ENCODE data around the gene KCNMA1. TPM values are rescaled to one million over a fixed set of nuclear protein-coding genes. Genes with fewer than 3 reads are reported as not detected.
"Not testable (repeated sequence)": the region's sequence is repeated elsewhere in the genome, so short reads cannot be mapped to it uniquely, and the experiment has no call there.

Gene KCNMA1
- total and polyA plus RNA-seq, 10 of the 15 experiments (the other 5 are each of a cell fraction or from before 2014, with no cell fraction given), result 8.5 to 77.0 (median 21.3) TPM

GRCh38 chr10:77341055-77341454 is 296.6 kb downstream of the KCNMA1 start:
- WGBS (ENCODE audit: insufficient coverage, insufficient replicate concordance, low lambda C conversion rate, missing lambda C conversion rate), result 0% methylated on average over 3 of the region's 3 CpGs
- H3K9ac ChIP-seq (ENCODE audit: control insufficient read depth, insufficient read depth, low read length), result no peak overlapping the region
- intact Hi-C loops (cut with micrococcal nuclease; ENCODE audit: unreplicated experiment) (no loop called here), in situ Hi-C loops (cut with MboI) (no loop called here)
- SMC1A ChIA-PET (ENCODE audit: uncharacterized antibody, unreplicated experiment), result interaction anchor here (1.5 kb wide), 1 partner anchor 16 kb away, joined by 3 read pairs; no protein-coding TSS in a partner anchor
- ATAC-seq (no peak), DNase-seq (ENCODE audit: low read depth, low spot score) (no peak), FAIRE-seq (no peak)
- no peaks in the 10 kb centered on the region for H3K27me3 ChIP-seq (replicated peaks in 1 of 2; ENCODE audit: control insufficient read depth in 2 of 2, insufficient read depth in 2 of 2, low read length in 1 of 2)
- H3K4me1 ChIP-seq (ENCODE audit: control insufficient read depth, insufficient read depth, low read length), result no peaks in the 10 kb centered on the region
- H2AFZ ChIP-seq (ENCODE audit: control insufficient read depth, low read depth, low read length), result no peak overlapping the region
- H4K20me1 ChIP-seq (ENCODE audit: control insufficient read depth, insufficient read depth), result no peaks in the 10 kb centered on the region
- H3K27ac ChIP-seq (ENCODE audit: control insufficient read depth, insufficient read depth), result no peak overlapping the region
- H3K36me3 ChIP-seq (ENCODE audit: control insufficient read depth in 2 of 2, insufficient read depth in 2 of 2, low read length in 1 of 2), result no peaks in the 10 kb centered on the region
- TF ChIP-seq ASH2L (IDR thresholded peaks at IDR 0.05; ENCODE audit: borderline replicate concordance, low read depth) (no peak), RB1 (IDR thresholded peaks at IDR 0.05; ENCODE audit: borderline replicate concordance) (no peak)
- CTCF ChIA-PET, result no interaction called here
- H3K79me2 ChIP-seq (ENCODE audit: control insufficient read depth, insufficient read depth, low read length), result no peaks in the 10 kb centered on the region
- H3K9me3 ChIP-seq (replicated peaks; ENCODE audit: control insufficient read depth, insufficient read depth, low read length), result no peaks in the 10 kb centered on the region; the same call in 2 of the 3 replicates
- POLR2A ChIA-PET, result no interaction called here
- no peak overlapping the region for H3K4me2 ChIP-seq (ENCODE audit: control insufficient read depth, insufficient read depth)
- H3K4me3 ChIP-seq, result no peak overlapping the region
- RAD21 ChIA-PET (ENCODE audit: unreplicated experiment), result no interaction called here
- no TSS peak for BruUV-seq (replicated peaks)

DNA sequence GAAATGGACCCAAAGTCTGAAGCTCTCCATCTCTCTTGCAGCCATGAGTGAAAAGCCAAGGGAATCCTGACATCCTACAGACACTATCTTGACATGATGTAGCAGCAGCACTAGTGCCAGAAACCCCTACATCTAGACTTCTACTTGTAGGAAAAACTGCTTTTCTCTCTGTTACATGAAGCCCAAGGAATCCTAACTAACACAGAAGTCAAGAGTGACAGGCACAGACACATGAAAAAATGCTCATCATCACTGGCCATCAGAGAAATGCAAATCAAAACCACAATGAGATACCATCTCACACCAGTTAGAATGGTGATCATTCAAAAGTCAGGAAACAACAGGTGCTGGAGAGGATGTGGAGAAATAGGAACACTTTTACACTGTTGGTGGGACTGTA is 297.7 kb downstream of the KCNMA1 start:
- in situ Hi-C loops (cut with MboI); H3K4me1 ChIP-seq (ENCODE audit: control insufficient read depth, insufficient read depth, low read length); BruUV-seq (replicated peaks); RAD21 ChIA-PET (ENCODE audit: unreplicated experiment); H3K79me2 ChIP-seq (ENCODE audit: control insufficient read depth, insufficient read depth, low read length); H4K20me1 ChIP-seq (ENCODE audit: control insufficient read depth, insufficient read depth); H3K9me3 ChIP-seq (replicated peaks; ENCODE audit: control insufficient read depth, insufficient read depth, low read length); H3K4me2 ChIP-seq (ENCODE audit: control insufficient read depth, insufficient read depth); H3K27me3 ChIP-seq (replicated peaks in 1 of 2; ENCODE audit: control insufficient read depth in 2 of 2, insufficient read depth in 2 of 2, low read length in 1 of 2); H2AFZ ChIP-seq (ENCODE audit: control insufficient read depth, low read depth, low read length); SMC1A ChIA-PET (ENCODE audit: uncharacterized antibody, unreplicated experiment); intact Hi-C loops (cut with micrococcal nuclease; ENCODE audit: unreplicated experiment); H3K9ac ChIP-seq (ENCODE audit: control insufficient read depth, insufficient read depth, low read length); FAIRE-seq; ATAC-seq; H3K36me3 ChIP-seq (ENCODE audit: control insufficient read depth in 2 of 2, insufficient read depth in 2 of 2, low read length in 1 of 2); H3K27ac ChIP-seq (ENCODE audit: control insufficient read depth, insufficient read depth); CTCF ChIA-PET; H3K4me3 ChIP-seq; DNase-seq (ENCODE audit: low read depth, low spot score); POLR2A ChIA-PET: not testable (repeated sequence)
- TF ChIP-seq PKNOX1 (IDR thresholded peaks at IDR 0.05), result peak; percentile 53
